Endothelial cell of umbilical vein (primary cell): ENCODE data around the gene RAB7A. TPM values are rescaled to one million over a fixed set of nuclear protein-coding genes. Genes with fewer than 3 reads are reported as not detected.

Experiments
- BruUV-seq: library from RNA; stranded (reverse); fragments of 400-500 nt; replicated peaks from 2 replicates; lab custom pipeline; 2021; lab: Mats Ljungman, UMichigan
- CTCF ChIA-PET: fragments of 300-600, 350-600 bp; sonication (Branson Sonifier 250); formaldehyde crosslinking; loops from one replicate; lab custom pipeline; 2021; ENCODE audit warnings: antibody characterized with exemption, inconsistent platforms; lab: Charles Lee
- POLR2A ChIA-PET: fragments of 300-600, 350-600 bp; sonication (Branson Sonifier 250); formaldehyde crosslinking; loops from one replicate; lab custom pipeline; 2021; ENCODE audit warnings: antibody characterized with exemption, inconsistent platforms; lab: Charles Lee
- DNase-seq: peaks from one replicate; pipeline ENCODE4 v3.0.0-alpha.2; 2011; ENCODE audit warnings: low read depth, low spot score
- FAIRE-seq: peaks from 2 replicates; lab custom pipeline; 2011; peaks lifted over from hg19 to GRCh38; lab: Jason Lieb, UNC
- H2AFZ ChIP-seq: 2 replicates; pipeline ENCODE4 v1.6.0; 2012; ENCODE audit warnings: low read depth, low read length, control low read depth, inconsistent platforms
- H3K27ac ChIP-seq: 2 replicates; pipeline ENCODE4 v1.5.1; 2011; ENCODE audit warnings: low read depth, mild to moderate bottlenecking, control low read depth, low read length, moderate library complexity; ENCODE audit not compliant: insufficient read depth
- H3K27me3 ChIP-seq, 2 experiments: 2 replicates each; pipeline versions ENCODE4 v1.6.0 to v1.6.1; 2011; ENCODE audit warnings: low read length in 2 of 2, mixed read lengths in 1 of 2; ENCODE audit not compliant: control insufficient read depth in 2 of 2, insufficient read depth in 2 of 2
- H3K36me3 ChIP-seq, 2 experiments: 2 replicates in 1 of 2; 3 replicates in 1 of 2; pipeline ENCODE4 v1.5.1; 2011; ENCODE audit warnings: low read length in 2 of 2, mild to moderate bottlenecking in 1 of 2, moderate library complexity in 1 of 2; ENCODE audit not compliant: control insufficient read depth in 2 of 2, insufficient read depth in 2 of 2; ENCODE audit errors: extremely low read depth in 1 of 2
- H3K4me1 ChIP-seq: 3 replicates; pipeline ENCODE4 v1.5.1; 2011; ENCODE audit warnings: mild to moderate bottlenecking, low read length; ENCODE audit not compliant: control insufficient read depth, insufficient read depth; ENCODE audit errors: extremely low read depth
- H3K4me2 ChIP-seq: 2 replicates; pipeline ENCODE4 v1.6.1; 2011; ENCODE audit warnings: low read length, control low read depth, mixed read lengths; ENCODE audit not compliant: insufficient read depth
- H3K4me3 ChIP-seq, 3 experiments: fragments of 200-600 bp in 1 of 3; sonication (generic), shearing (Covaris generic) in 1 of 3; replicated peaks in 1 of 3; 2 replicates each; pipeline ENCODE4 v1.5.1; 2011 to 2016; ENCODE audit warnings: control low read depth in 3 of 3, low read length in 3 of 3, mild to moderate bottlenecking in 2 of 3, inconsistent platforms in 1 of 3, low read depth in 1 of 3, moderate library complexity in 1 of 3; ENCODE audit not compliant: insufficient read depth in 1 of 3
- H3K79me2 ChIP-seq: 2 replicates; pipeline ENCODE4 v1.6.0; 2012; ENCODE audit warnings: low read length, inconsistent platforms; ENCODE audit not compliant: control insufficient read depth, insufficient read depth
- H3K9ac ChIP-seq: replicated peaks from 2 replicates; pipeline ENCODE3; 2011; ENCODE audit warnings: low read length, control low read depth; ENCODE audit not compliant: insufficient read depth; ENCODE audit errors: extremely low read depth
- H3K9me1 ChIP-seq: replicated peaks from 3 replicates; pipeline ENCODE4 v1.6.0; 2011; ENCODE audit warnings: mild to moderate bottlenecking, low read length; ENCODE audit not compliant: control insufficient read depth, insufficient read depth; ENCODE audit errors: extremely low read depth
- H3K9me3 ChIP-seq: replicated peaks from 2 replicates; pipeline ENCODE4 v1.5.1; 2012; ENCODE audit warnings: low read length, inconsistent platforms; ENCODE audit not compliant: control insufficient read depth, insufficient read depth
- H4K20me1 ChIP-seq: replicated peaks from 2 replicates; pipeline ENCODE3; 2011; ENCODE audit warnings: mild to moderate bottlenecking, low read length; ENCODE audit not compliant: control insufficient read depth, insufficient read depth; ENCODE audit errors: extremely low read depth
- CTCF ChIP-seq, 2 donors: IDR thresholded peaks; 1 replicate in 1 of 2; 2 replicates in 1 of 2; pipeline ENCODE4 v1.5.1; 2011; ENCODE audit warnings: low read length in 2 of 2, mild to moderate bottlenecking in 2 of 2, moderate library complexity in 2 of 2, control low read depth in 1 of 2, inconsistent platforms in 1 of 2, low read depth in 1 of 2; ENCODE audit not compliant: insufficient read depth in 1 of 2; ENCODE audit errors: extremely low read depth in 1 of 2
- EZH2 ChIP-seq: IDR thresholded peaks from 2 replicates; pipeline ENCODE4 v1.6.1; 2012; ENCODE audit warnings: borderline replicate concordance, low read depth, mild to moderate bottlenecking, moderate library complexity, low read length, inconsistent platforms; ENCODE audit not compliant: severe bottlenecking
- FOS ChIP-seq: IDR thresholded peaks from 2 replicates; pipeline ENCODE4 v1.6.1; 2011; ENCODE audit warnings: mild to moderate bottlenecking, low read length, moderate library complexity, borderline replicate concordance; ENCODE audit not compliant: insufficient read depth
- GATA2 ChIP-seq: IDR thresholded peaks from 2 replicates; pipeline ENCODE4 v1.7.0; 2011; ENCODE audit warnings: low read depth, mild to moderate bottlenecking, moderate library complexity, mixed read lengths, low read length; ENCODE audit not compliant: insufficient read length, insufficient read depth
- JUN ChIP-seq: IDR thresholded peaks from 2 replicates; pipeline ENCODE4 v1.6.1; 2011; ENCODE audit warnings: borderline replicate concordance, low read depth; ENCODE audit not compliant: insufficient read length, insufficient read depth
- MAX ChIP-seq: IDR thresholded peaks from 2 replicates; pipeline ENCODE4 v1.6.1; 2011; ENCODE audit not compliant: insufficient read depth, insufficient read length
- MYC ChIP-seq: IDR thresholded peaks from one replicate; pipeline ENCODE4 v1.6.1; 2011; ENCODE audit warnings: mild to moderate bottlenecking, low read depth, low read length
- POLR2A ChIP-seq: IDR thresholded peaks from 2 replicates; pipeline ENCODE4 v1.6.1; 2012; ENCODE audit warnings: low read depth, mild to moderate bottlenecking, control low read depth, low read length
- POLR2AphosphoS5 ChIP-seq: IDR thresholded peaks from 2 replicates; pipeline ENCODE4 v1.6.1; 2012; ENCODE audit warnings: low read depth, mild to moderate bottlenecking, control low read depth, low read length, moderate library complexity; ENCODE audit not compliant: insufficient read depth
- dilution Hi-C: fragments of 300-500 bp; cut with MboI; formaldehyde crosslinking; loops from one replicate; pipeline ENCODE4 v1.15.0; 2019; ENCODE audit warnings: low sequenced_read_pairs; ENCODE audit not compliant: extremely low pct_ligation_motif_present
- intact Hi-C: fragments of 100-400 bp; cut with micrococcal nuclease; formaldehyde crosslinking; loops from one replicate; pipeline ENCODE4 v1.10.0; 2022
- polyA plus RNA-seq, 4 experiments: library from polyadenylated mRNA; depleted of rRNA in 3 of 4; stranded (reverse) in 3 of 4; unstranded in 1 of 4; fragments of >200 nt; gene quantifications; 2 replicates each; pipeline versions ENCODE4 v1.2.1 to v1.2.3, GENCODE V29; 2011 to 2012; ENCODE audit warnings: missing spikeins in 1 of 4
- total RNA-seq: library from RNA; stranded (reverse); gene quantifications from 2 replicates; pipeline ENCODE4 v1.2.3, GENCODE V29; 2021

The RAB7A gene
- total and polyA plus RNA-seq, 2 donors (not counting 3 experiments of a cell fraction or from before 2014, with no cell fraction given): 243 to 262 TPM

- CTCF ChIA-PET: no interaction called here
- dilution Hi-C loops (no loop called here), intact Hi-C loops (no loop called here)
- FAIRE-seq: no peak
- Histone ChIP-seq H3K9ac (no peak overlapping the region), H3K9me3 (no peaks in the 10 kb centered on the region), H2AFZ (no peak overlapping the region), H3K4me2 (no peak overlapping the region), H3K27me3 (peaks cover 10 to 12% of the 10 kb centered on the region in 2 experiments), H3K4me1 (no peaks in the 10 kb centered on the region), H3K27ac (no peak overlapping the region), H3K36me3 (no peaks in the 10 kb centered on the region), H3K79me2 (no peaks in the 10 kb centered on the region), H3K4me3 (no peak overlapping the region), H4K20me1 (no peaks in the 10 kb centered on the region), H3K9me1 (no peaks in the 10 kb centered on the region)
- POLR2A ChIA-PET: no interaction called here
- no peak for TF ChIP-seq POLR2A
- TF ChIP-seq MYC: no peak
- TF ChIP-seq JUN: no peak
- TF ChIP-seq MAX: no peak
- no peak for DNase-seq
- BruUV-seq: no TSS peak
These were observed 15.1 kb upstream of the RAB7A start for GRCh38 chr3:128710816-128711433.

- H3K79me2 ChIP-seq: no peaks in the 10 kb centered on the region
- no peaks in the 10 kb centered on the region for H3K9me1 ChIP-seq
- no peak overlapping the region for H3K4me3 ChIP-seq
- FAIRE-seq (no peak), DNase-seq (no peak)
- H3K9me3 ChIP-seq: no peaks in the 10 kb centered on the region
- ChIA-PET POLR2A (no interaction called here), CTCF (no interaction called here)
- no peak overlapping the region for H3K9ac ChIP-seq
- no peak overlapping the region for H3K27ac ChIP-seq
- intact Hi-C loops (no loop called here), dilution Hi-C loops (no loop called here)
- TF ChIP-seq MAX: no peak
- no peak for TF ChIP-seq POLR2AphosphoS5
- TF ChIP-seq CTCF (IDR thresholded peaks at IDR 0.05; ENCODE audit: extremely low read depth in 1 of 2, insufficient read depth in 1 of 2, low read depth in 1 of 2, low read length in 2 of 2): no peak
- no peak for TF ChIP-seq FOS
- TF ChIP-seq MYC: no peak
- TF ChIP-seq GATA2: no peak
- no peak for TF ChIP-seq JUN
- no peak for TF ChIP-seq POLR2A
- no peak for TF ChIP-seq EZH2
- H3K36me3 ChIP-seq: no peaks in the 10 kb centered on the region
- H2AFZ ChIP-seq: no peak overlapping the region
- no peaks in the 10 kb centered on the region for H3K4me1 ChIP-seq
- H4K20me1 ChIP-seq: no peaks in the 10 kb centered on the region
- H3K4me2 ChIP-seq: no peak overlapping the region
- no TSS peak for BruUV-seq
- H3K27me3 ChIP-seq: peaks cover 10 to 12% of the 10 kb centered on the region in 2 experiments
These were observed 13.1 kb upstream of the RAB7A start for GRCh38 chr3:128712848-128713247.
